Lung (tissue), 12 donors: ENCODE measurements around the gene EEIG1. TPM values are rescaled to one million over a fixed set of nuclear protein-coding genes. Genes with fewer than 3 reads are reported as not detected.

Experiments used
- ATAC-seq: fragments of 200-7000 bp; cut with Tn5 transposase; one replicate; pipeline ENCODE4 v1.9.1; 2020; ENCODE audit warnings: moderate number of reproducible peaks; ENCODE audit not compliant: insufficient read depth, low FRiP score
- DNase-seq, 3 donors: peaks; one replicate each; pipeline ENCODE4 v3.0.0-alpha.2; 2013 to 2017
- H3K27ac ChIP-seq, 2 donors: one replicate each; pipeline ENCODE4 v1.5.1; 2013; ENCODE audit warnings: mild to moderate bottlenecking in 2 of 2, moderate library complexity in 2 of 2, control low read depth in 1 of 2, inconsistent platforms in 1 of 2, low read depth in 1 of 2, low read length in 1 of 2
- H3K27me3 ChIP-seq, 3 donors: one replicate each; pipeline ENCODE4 v1.5.1; 2013; ENCODE audit warnings: low read length in 2 of 3; ENCODE audit not compliant: control insufficient read depth in 3 of 3, insufficient read depth in 3 of 3
- H3K36me3 ChIP-seq, 4 donors: one replicate each; pipeline ENCODE4 v1.5.1; 2013; ENCODE audit warnings: low read length in 4 of 4, mild to moderate bottlenecking in 1 of 4, moderate library complexity in 1 of 4; ENCODE audit not compliant: control insufficient read depth in 4 of 4, insufficient read depth in 4 of 4
- H3K4me1 ChIP-seq, 5 donors: one replicate each; pipeline ENCODE4 v1.5.1; 2013; ENCODE audit warnings: low read length in 5 of 5, mild to moderate bottlenecking in 2 of 5, moderate library complexity in 1 of 5; ENCODE audit not compliant: control insufficient read depth in 5 of 5, insufficient read depth in 5 of 5
- H3K4me3 ChIP-seq: one replicate; pipeline ENCODE4 v1.5.1; 2013; ENCODE audit warnings: mild to moderate bottlenecking, control low read depth, moderate library complexity
- H3K9ac ChIP-seq, 2 donors: one replicate each; pipeline ENCODE4 v1.5.1; 2013; ENCODE audit warnings: low read length in 2 of 2, control low read depth in 1 of 2; ENCODE audit not compliant: insufficient read depth in 1 of 2
- H3K9me3 ChIP-seq, 4 donors: one replicate each; pipeline ENCODE4 v1.5.1; 2013; ENCODE audit warnings: low read length in 3 of 4, mild to moderate bottlenecking in 1 of 4, moderate library complexity in 1 of 4; ENCODE audit not compliant: control insufficient read depth in 4 of 4, insufficient read depth in 3 of 4
- CTCF ChIP-seq: IDR thresholded peaks from 2 replicates; pipeline ENCODE4 v1.5.1; 2012; ENCODE audit warnings: mild to moderate bottlenecking; ENCODE audit errors: control extremely low read depth, extremely low read depth
- WGBS, 2 donors: extraction: QIAGEN DNeasy Blood & Tissue Kit; methylation state at CpG; one replicate each; pipeline ENCODE4 v1.1.7; 2013; 5-methylcytosine and 5-hydroxymethylcytosine counted together
- polyA plus RNA-seq, 2 donors: library from polyadenylated mRNA; stranded (reverse); fragments of 200-250 nt; gene quantifications; one replicate each; pipeline ENCODE4 v1.2.1, GENCODE V29; 2013
- total RNA-seq, 2 donors: library from RNA; depleted of rRNA in 1 of 2; stranded (reverse); fragments of >200 nt in 1 of 2; gene quantifications; one replicate each; pipeline ENCODE4 v1.2.1, GENCODE V29; 2014 to 2021
- donor health status: control.
- donor health status: control.
- donor health status: Bipolar disorder and iron deficiency.
- donor health status: healthy.
- donor health status: DM: yes; HTN: yes; CAD: no.

Gene EEIG1
- total and polyA plus RNA-seq, 4 donors, result 13.4 to 66.5 (median 32.7) TPM

GRCh38 chr9:127965953-127966352, 14.8 kb downstream of the EEIG1 start:
- no peaks in the 10 kb centered on the region for H3K27me3 ChIP-seq
- ATAC-seq (no peak), DNase-seq (no peak)
- no peak overlapping the region for H3K4me3 ChIP-seq
- no peak for TF ChIP-seq CTCF
- H3K36me3 ChIP-seq, result no peaks in the 10 kb centered on the region
- peak overlapping the region; percentile 91 for H3K27ac ChIP-seq
- peaks cover 25 to 77% (median 49%) of the 10 kb centered on the region in 5 donors for H3K4me1 ChIP-seq
- H3K9ac ChIP-seq, result peak overlapping the region in 1 of 2 donors; percentile 59
- no peaks in the 10 kb centered on the region for H3K9me3 ChIP-seq
- WGBS, 2 donors, result 49 to 72% methylated on average over 6 of the region's 6 CpGs

GRCh38 chr9:127963359-127964064, 17.3 kb downstream of the EEIG1 start:
- H3K4me3 ChIP-seq, result no peak overlapping the region
- WGBS, 2 donors, result 84 to 93% methylated on average over 19 of the region's 19 CpGs
- H3K9me3 ChIP-seq, result no peaks in the 10 kb centered on the region
- H3K36me3 ChIP-seq, result no peaks in the 10 kb centered on the region
- H3K4me1 ChIP-seq, result peaks cover 22 to 63% (median 36%) of the 10 kb centered on the region in 5 donors
- H3K9ac ChIP-seq, result no peak overlapping the region
- TF ChIP-seq CTCF, result no peak
- ATAC-seq (no peak), DNase-seq (no peak)
- no peaks in the 10 kb centered on the region for H3K27me3 ChIP-seq
- H3K27ac ChIP-seq, result peak overlapping the region in 1 of 2 donors; percentile 51

- ATAC-seq (no peak), DNase-seq (no peak)
- Histone ChIP-seq H3K27ac (no peak overlapping the region), H3K4me3 (no peak overlapping the region), H3K4me1 (peaks cover 19 to 57% (median 33%) of the 10 kb centered on the region in 5 donors), H3K27me3 (no peaks in the 10 kb centered on the region), H3K36me3 (no peaks in the 10 kb centered on the region), H3K9me3 (no peaks in the 10 kb centered on the region), H3K9ac (peak overlapping the region in 1 of 2 donors; percentile 34)
- 88 to 90% methylated on average over 3 of the region's 3 CpGs for WGBS, 2 donors
- TF ChIP-seq CTCF, result no peak
Observed at GRCh38 chr9:127963041-127963358, 17.8 kb downstream of the EEIG1 start.

GRCh38 chr9:127962278-127962677, 18.5 kb downstream of the EEIG1 start:
- WGBS, 2 donors, result 58 to 70% methylated on average over 3 of the region's 3 CpGs

More at GRCh38 chr9:127962278-127962677, 18.5 kb downstream of the EEIG1 start:
- no peak overlapping the region for H3K4me3 ChIP-seq
- DNase-seq (no peak), ATAC-seq (no peak)
- no peak overlapping the region for H3K9ac ChIP-seq
- no peak for TF ChIP-seq CTCF
- H3K9me3 ChIP-seq, result no peaks in the 10 kb centered on the region
- no peaks in the 10 kb centered on the region for H3K27me3 ChIP-seq
- no peak overlapping the region for H3K27ac ChIP-seq
- H3K36me3 ChIP-seq, result no peaks in the 10 kb centered on the region
- H3K4me1 ChIP-seq, result peaks cover 14 to 50% (median 26%) of the 10 kb centered on the region in 5 donors
